Measurements from ENCODE around the gene FIGN. TPM values are rescaled to one million over a fixed set of nuclear protein-coding genes. Genes with fewer than 3 reads are reported as not detected.

FIGN gene
- total RNA-seq, 2 experiments from 2014 or later, result not detected

- no peak for ATAC-seq
- Mint-ChIP-seq H3K4me3 (no peak overlapping the region), H3K4me1 (no peaks in the 10 kb centered on the region)
Measured at GRCh38 chr2:163756588-163756987, 20.8 kb upstream of the FIGN start.

GRCh38 chr2:163755366-163755765 is 19.6 kb upstream of the FIGN start:
- Mint-ChIP-seq H3K27me3 (no peaks in the 10 kb centered on the region), H3K27ac (no peak overlapping the region), H3K4me3 (no peak overlapping the region), H3K36me3 (no peaks in the 10 kb centered on the region), H3K9me3 (ENCODE audit: low read depth) (no peaks in the 10 kb centered on the region), H3K4me1 (no peaks in the 10 kb centered on the region)
- DNase-seq, result no peak
- CTCF ChIA-PET, result no interaction called here
- ATAC-seq, result no peak

More at GRCh38 chr2:163756588-163756987, 20.8 kb upstream of the FIGN start:
- Mint-ChIP-seq H3K27ac (no peak overlapping the region), H3K36me3 (no peaks in the 10 kb centered on the region), H3K27me3 (no peaks in the 10 kb centered on the region), H3K9me3 (ENCODE audit: low read depth) (no peaks in the 10 kb centered on the region)
- CTCF ChIA-PET, result no interaction called here
- no peak for DNase-seq

- DNase-seq (no peak), ATAC-seq (no peak)
- CTCF ChIA-PET, result no interaction called here
- no peak overlapping the region for H3K4me3 Mint-ChIP-seq
- no peak overlapping the region for H3K27ac Mint-ChIP-seq
- no peaks in the 10 kb centered on the region for H3K9me3 Mint-ChIP-seq (ENCODE audit: low read depth)
- H3K4me1 Mint-ChIP-seq, result no peaks in the 10 kb centered on the region
- no peaks in the 10 kb centered on the region for H3K36me3 Mint-ChIP-seq
- no peaks in the 10 kb centered on the region for H3K27me3 Mint-ChIP-seq
Measured at GRCh38 chr2:163753726-163754125, 17.9 kb upstream of the FIGN start.

- DNase-seq, result no peak
- Mint-ChIP-seq H3K9me3 (ENCODE audit: low read depth) (no peaks in the 10 kb centered on the region), H3K27me3 (no peaks in the 10 kb centered on the region), H3K27ac (no peak overlapping the region), H3K36me3 (no peaks in the 10 kb centered on the region), H3K4me1 (no peaks in the 10 kb centered on the region), H3K4me3 (no peak overlapping the region)
- CTCF ChIA-PET, result no interaction called here
- ATAC-seq, result no peak
Measured at GRCh38 chr2:163752267-163752666, 16.5 kb upstream of the FIGN start.

- CTCF ChIA-PET, result no interaction called here
- ATAC-seq, result no peak
Measured at GRCh38 chr2:163751696-163752095, 15.9 kb upstream of the FIGN start.

GRCh38 chr2:163748420-163748819 is 12.6 kb upstream of the FIGN start:
- H3K27ac Mint-ChIP-seq, result no peak overlapping the region
- no peaks in the 10 kb centered on the region for H3K9me3 Mint-ChIP-seq (ENCODE audit: low read depth)
- no peaks in the 10 kb centered on the region for H3K27me3 Mint-ChIP-seq
- H3K36me3 Mint-ChIP-seq, result no peaks in the 10 kb centered on the region
- no peaks in the 10 kb centered on the region for H3K4me1 Mint-ChIP-seq
- CTCF ChIA-PET, result no interaction called here
- no peak for DNase-seq
- H3K4me3 Mint-ChIP-seq, result no peak overlapping the region
- no peak for ATAC-seq

More at GRCh38 chr2:163751696-163752095, 15.9 kb upstream of the FIGN start:
- Mint-ChIP-seq H3K36me3 (no peaks in the 10 kb centered on the region), H3K4me1 (no peaks in the 10 kb centered on the region), H3K9me3 (ENCODE audit: low read depth) (no peaks in the 10 kb centered on the region), H3K27me3 (no peaks in the 10 kb centered on the region), H3K4me3 (no peak overlapping the region), H3K27ac (no peak overlapping the region)
- no peak for DNase-seq

- peaks cover 3% of the 10 kb centered on the region for H3K36me3 Mint-ChIP-seq
- H3K27me3 Mint-ChIP-seq, result peaks cover 13% of the 10 kb centered on the region
- DNase-seq, result no peak
- ATAC-seq, result no peak
- no peaks in the 10 kb centered on the region for H3K9me3 Mint-ChIP-seq (ENCODE audit: low read depth)
- H3K27ac Mint-ChIP-seq, result no peak overlapping the region
- H3K4me3 Mint-ChIP-seq, result no peak overlapping the region
- no peaks in the 10 kb centered on the region for H3K4me1 Mint-ChIP-seq
- CTCF ChIA-PET, result no interaction called here
Measured at GRCh38 chr2:163741435-163741834, 5.6 kb upstream of the FIGN start.

- Mint-ChIP-seq H3K9me3 (ENCODE audit: low read depth) (peaks cover 4% of the 10 kb centered on the region), H3K4me3 (no peak overlapping the region), H3K36me3 (peaks cover 6% of the 10 kb centered on the region), H3K27me3 (peaks cover 26% of the 10 kb centered on the region), H3K4me1 (no peaks in the 10 kb centered on the region), H3K27ac (no peak overlapping the region)
- CTCF ChIA-PET, result no interaction called here
- ATAC-seq (no peak), DNase-seq (no peak)
Measured at GRCh38 chr2:163737563-163737962, 1.8 kb upstream of the FIGN start.

GRCh38 chr2:163737190-163737439 is 1.3 kb upstream of the FIGN start:
- Mint-ChIP-seq H3K4me3 (no peak overlapping the region), H3K36me3 (peaks cover 6% of the 10 kb centered on the region), H3K4me1 (no peaks in the 10 kb centered on the region), H3K27me3 (peaks cover 26% of the 10 kb centered on the region), H3K9me3 (ENCODE audit: low read depth) (peaks cover 4% of the 10 kb centered on the region), H3K27ac (no peak overlapping the region)
- no peak for ATAC-seq
- CTCF ChIA-PET, result no interaction called here
- DNase-seq, result no peak

- peaks cover 6% of the 10 kb centered on the region for H3K36me3 Mint-ChIP-seq
- no peak overlapping the region for H3K4me3 Mint-ChIP-seq
- DNase-seq (no peak), ATAC-seq (peak; percentile 12)
- H3K9me3 Mint-ChIP-seq (ENCODE audit: low read depth), result peaks cover 4% of the 10 kb centered on the region
- CTCF ChIA-PET, result no interaction called here
- no peak overlapping the region for H3K27ac Mint-ChIP-seq
- H3K4me1 Mint-ChIP-seq, result no peaks in the 10 kb centered on the region
- H3K27me3 Mint-ChIP-seq, result peaks cover 26% of the 10 kb centered on the region
Measured at GRCh38 chr2:163736433-163737189, 803 bp upstream of the FIGN start.

- Mint-ChIP-seq H3K4me1 (no peaks in the 10 kb centered on the region), H3K9me3 (ENCODE audit: low read depth) (peaks cover 4% of the 10 kb centered on the region), H3K36me3 (peaks cover 6% of the 10 kb centered on the region), H3K27ac (no peak overlapping the region), H3K27me3 (peaks cover 26% of the 10 kb centered on the region), H3K4me3 (no peak overlapping the region)
- ATAC-seq, result no peak
- no peak for DNase-seq
- CTCF ChIA-PET, result no interaction called here
Measured at GRCh38 chr2:163734881-163735684, 725 bp downstream of the FIGN start.

GRCh38 chr2:163734401-163734800 is 1.4 kb downstream of the FIGN start:
- Mint-ChIP-seq H3K4me3 (no peak overlapping the region), H3K4me1 (no peaks in the 10 kb centered on the region), H3K36me3 (peaks cover 6% of the 10 kb centered on the region), H3K27me3 (peaks cover 26% of the 10 kb centered on the region), H3K27ac (no peak overlapping the region), H3K9me3 (ENCODE audit: low read depth) (peaks cover 4% of the 10 kb centered on the region)
- CTCF ChIA-PET, result no interaction called here
- DNase-seq (no peak), ATAC-seq (no peak)

GRCh38 chr2:163733956-163734355 is 1.9 kb downstream of the FIGN start:
- Mint-ChIP-seq H3K4me1 (no peaks in the 10 kb centered on the region), H3K36me3 (peaks cover 6% of the 10 kb centered on the region), H3K9me3 (ENCODE audit: low read depth) (peaks cover 4% of the 10 kb centered on the region), H3K27ac (no peak overlapping the region), H3K27me3 (peaks cover 26% of the 10 kb centered on the region), H3K4me3 (no peak overlapping the region)
- CTCF ChIA-PET, result no interaction called here
- DNase-seq (no peak), ATAC-seq (no peak)

- no peak for DNase-seq
- ATAC-seq, result no peak
- Mint-ChIP-seq H3K4me3 (no peak overlapping the region), H3K36me3 (peaks cover 6% of the 10 kb centered on the region), H3K27ac (no peak overlapping the region), H3K27me3 (peaks cover 26% of the 10 kb centered on the region), H3K4me1 (no peaks in the 10 kb centered on the region), H3K9me3 (ENCODE audit: low read depth) (peaks cover 4% of the 10 kb centered on the region)
- CTCF ChIA-PET, result no interaction called here
Measured at GRCh38 chr2:163733301-163733938, 2.4 kb downstream of the FIGN start.
